HepG2 (cell line): ENCODE results near the gene FNDC3B. TPM values are rescaled to one million over a fixed set of nuclear protein-coding genes. Genes with fewer than 3 reads are reported as not detected.

Experiments used
- ARNT ChIP-seq: fragments of 450-650 bp; IDR thresholded peaks from 2 replicates; pipeline ENCODE4 v1.6.1; 2017
- ETS1 ChIP-seq: sonication (generic); formaldehyde crosslinking; IDR thresholded peaks from 2 replicates; pipeline ENCODE4 v1.4.0; 2020; ENCODE audit warnings: missing genetic modification reagents
- GATAD2A ChIP-seq: IDR thresholded peaks from 2 replicates; pipeline ENCODE4 v1.6.1; 2016
- MEIS1 ChIP-seq: sonication (generic); formaldehyde crosslinking; IDR thresholded peaks from 2 replicates; pipeline ENCODE4 v1.9.0; 2021; ENCODE audit warnings: mild to moderate bottlenecking, missing genetic modification reagents, moderate library complexity, borderline replicate concordance
- MTERF4 ChIP-seq: sonication (generic); formaldehyde crosslinking; IDR thresholded peaks from 2 replicates; pipeline ENCODE4 v1.8.0; 2023; ENCODE audit warnings: mild to moderate bottlenecking, missing genetic modification reagents
- ONECUT2 ChIP-seq: sonication (generic); formaldehyde crosslinking; IDR thresholded peaks from 2 replicates; pipeline ENCODE4 v1.4.0; 2020; ENCODE audit warnings: missing genetic modification reagents
- TFE3 ChIP-seq: IDR thresholded peaks from 2 replicates; pipeline ENCODE4 v1.6.1; 2016
- ZBTB3 ChIP-seq: sonication (generic); formaldehyde crosslinking; IDR thresholded peaks from 2 replicates; pipeline ENCODE4 v1.4.0; 2020; ENCODE audit warnings: low read depth, mild to moderate bottlenecking, moderate library complexity, missing genetic modification reagents, borderline replicate concordance
- ZHX2 ChIP-seq, 2 experiments: sonication (generic) in 1 of 2; formaldehyde crosslinking in 1 of 2; IDR thresholded peaks; 2 replicates each; pipeline versions ENCODE4 v1.6.1 to v1.9.0; 2014 to 2022; ENCODE audit warnings: antibody characterized with exemption in 1 of 2, borderline replicate concordance in 1 of 2, inconsistent platforms in 1 of 2, low read depth in 1 of 2, missing genetic modification reagents in 1 of 2
- ZNF235 ChIP-seq: sonication (generic); formaldehyde crosslinking; IDR thresholded peaks from 2 replicates; pipeline ENCODE4 v1.8.1; 2023; ENCODE audit warnings: mild to moderate bottlenecking, missing genetic modification reagents, borderline replicate concordance
- ZNF256 ChIP-seq: sonication (generic); formaldehyde crosslinking; conservative IDR thresholded peaks from 2 replicates; pipeline ENCODE4 v1.4.0; 2020; ENCODE audit warnings: missing genetic modification reagents
- ZNF281 ChIP-seq: sonication (generic); formaldehyde crosslinking; IDR thresholded peaks from 2 replicates; pipeline ENCODE4 v1.4.0; 2020; ENCODE audit warnings: missing genetic modification reagents, borderline replicate concordance
- ZNF512 ChIP-seq: sonication (generic); formaldehyde crosslinking; IDR thresholded peaks from 2 replicates; pipeline ENCODE4 v1.4.0; 2020; ENCODE audit warnings: mild to moderate bottlenecking, missing genetic modification reagents
- ZNF547 ChIP-seq: sonication (generic); formaldehyde crosslinking; IDR thresholded peaks from 2 replicates; pipeline ENCODE4 v1.5.1; 2020; ENCODE audit warnings: mild to moderate bottlenecking, missing genetic modification reagents
- ZNF557 ChIP-seq: sonication (generic); formaldehyde crosslinking; IDR thresholded peaks from 2 replicates; pipeline ENCODE4 v1.4.0; 2020; ENCODE audit warnings: missing genetic modification reagents
- polyA plus RNA-seq, 8 experiments: library from polyadenylated mRNA; depleted of rRNA in 3 of 8; stranded (reverse) in 7 of 8; unstranded in 1 of 8; fragments of >200 nt; fragmentation: Illumina TruSeq in 4 of 8; extraction: Trizol in 4 of 8; gene quantifications; 2 replicates each; pipeline versions ENCODE4 v1.2.1 to v1.2.3, GENCODE V29; 2011 to 2016; ENCODE audit warnings: low read depth in 4 of 8, missing spikeins in 1 of 8, mixed read lengths in 1 of 8; ENCODE audit not compliant: insufficient read depth in 1 of 8
- total RNA-seq, 5 experiments: library from RNA; depleted of rRNA; stranded (reverse); fragments of >200 nt; fragmentation: Illumina TruSeq; extraction: Trizol; gene quantifications; 2 replicates each; pipeline ENCODE4 v1.2.3, GENCODE V29; 2016; ENCODE audit warnings: low read depth in 1 of 5

The FNDC3B gene
- total and polyA plus RNA-seq, 2 of the 13 experiments (the other 11 are each of a cell fraction or from before 2014, with no cell fraction given) = 74.8 to 103 TPM

- TF ChIP-seq TFE3 (CRISPR knock-in tag) (peak; percentile 59; the same call in 1 of the 2 replicates), ZHX2 (IDR thresholded peaks at IDR 0.05; ENCODE audit: low read depth) (no peak), ZHX2 (CRISPR knock-in tag; IDR thresholded peaks at IDR 0.05; ENCODE audit: borderline replicate concordance) (no peak), ZNF256 (CRISPR knock-in tag) (no peak), MEIS1 (CRISPR knock-in tag) (no peak), ZNF512 (CRISPR knock-in tag) (no peak), ZBTB3 (CRISPR knock-in tag) (no peak), ZNF281 (CRISPR knock-in tag) (peak; percentile 40; the same call in 1 of the 2 replicates), ONECUT2 (CRISPR knock-in tag) (peak; percentile 54; the same call in 1 of the 2 replicates), GATAD2A (CRISPR knock-in tag) (peak; percentile 85), ZNF235 (CRISPR knock-in tag) (no peak), ZNF547 (CRISPR knock-in tag) (no peak), ARNT (no peak), MTERF4 (CRISPR knock-in tag) (no peak), ETS1 (CRISPR knock-in tag) (no peak), ZNF557 (CRISPR knock-in tag) (no peak)
These were observed 44.6 kb downstream of the FNDC3B start (continued) for GRCh38 chr3:172083995-172084409.
